Endothelial cell of umbilical vein (primary cell): ENCODE data around the gene KLRD1. TPM values are rescaled to one million over a fixed set of nuclear protein-coding genes. Genes with fewer than 3 reads are reported as not detected.
"Not testable (repeated sequence)": the region's sequence is repeated elsewhere in the genome, so short reads cannot be mapped to it uniquely, and the experiment has no call there.

Experiments used
- BruUV-seq: library from RNA; stranded (reverse); fragments of 400-500 nt; replicated peaks from 2 replicates; lab custom pipeline; 2021; lab: Mats Ljungman, UMichigan
- CTCF ChIA-PET: fragments of 300-600, 350-600 bp; sonication (Branson Sonifier 250); formaldehyde crosslinking; loops from one replicate; lab custom pipeline; 2021; ENCODE audit warnings: antibody characterized with exemption, inconsistent platforms; lab: Charles Lee
- POLR2A ChIA-PET: fragments of 300-600, 350-600 bp; sonication (Branson Sonifier 250); formaldehyde crosslinking; loops from one replicate; lab custom pipeline; 2021; ENCODE audit warnings: antibody characterized with exemption, inconsistent platforms; lab: Charles Lee
- DNase-seq: peaks from one replicate; pipeline ENCODE4 v3.0.0-alpha.2; 2011; ENCODE audit warnings: low read depth, low spot score
- FAIRE-seq: peaks from 2 replicates; lab custom pipeline; 2011; peaks lifted over from hg19 to GRCh38; lab: Jason Lieb, UNC
- H2AFZ ChIP-seq: 2 replicates; pipeline ENCODE4 v1.6.0; 2012; ENCODE audit warnings: low read depth, low read length, control low read depth, inconsistent platforms
- H3K27ac ChIP-seq: 2 replicates; pipeline ENCODE4 v1.5.1; 2011; ENCODE audit warnings: low read depth, mild to moderate bottlenecking, control low read depth, low read length, moderate library complexity; ENCODE audit not compliant: insufficient read depth
- H3K27me3 ChIP-seq, 2 experiments: 2 replicates each; pipeline versions ENCODE4 v1.6.0 to v1.6.1; 2011; ENCODE audit warnings: low read length in 2 of 2, mixed read lengths in 1 of 2; ENCODE audit not compliant: control insufficient read depth in 2 of 2, insufficient read depth in 2 of 2
- H3K36me3 ChIP-seq, 2 experiments: 2 replicates in 1 of 2; 3 replicates in 1 of 2; pipeline ENCODE4 v1.5.1; 2011; ENCODE audit warnings: low read length in 2 of 2, mild to moderate bottlenecking in 1 of 2, moderate library complexity in 1 of 2; ENCODE audit not compliant: control insufficient read depth in 2 of 2, insufficient read depth in 2 of 2; ENCODE audit errors: extremely low read depth in 1 of 2
- H3K4me1 ChIP-seq: 3 replicates; pipeline ENCODE4 v1.5.1; 2011; ENCODE audit warnings: mild to moderate bottlenecking, low read length; ENCODE audit not compliant: control insufficient read depth, insufficient read depth; ENCODE audit errors: extremely low read depth
- H3K4me2 ChIP-seq: 2 replicates; pipeline ENCODE4 v1.6.1; 2011; ENCODE audit warnings: low read length, control low read depth, mixed read lengths; ENCODE audit not compliant: insufficient read depth
- H3K4me3 ChIP-seq, 3 experiments: fragments of 200-600 bp in 1 of 3; sonication (generic), shearing (Covaris generic) in 1 of 3; replicated peaks in 1 of 3; 2 replicates each; pipeline ENCODE4 v1.5.1; 2011 to 2016; ENCODE audit warnings: control low read depth in 3 of 3, low read length in 3 of 3, mild to moderate bottlenecking in 2 of 3, inconsistent platforms in 1 of 3, low read depth in 1 of 3, moderate library complexity in 1 of 3; ENCODE audit not compliant: insufficient read depth in 1 of 3
- H3K79me2 ChIP-seq: 2 replicates; pipeline ENCODE4 v1.6.0; 2012; ENCODE audit warnings: low read length, inconsistent platforms; ENCODE audit not compliant: control insufficient read depth, insufficient read depth
- H3K9ac ChIP-seq: replicated peaks from 2 replicates; pipeline ENCODE3; 2011; ENCODE audit warnings: low read length, control low read depth; ENCODE audit not compliant: insufficient read depth; ENCODE audit errors: extremely low read depth
- H3K9me1 ChIP-seq: replicated peaks from 3 replicates; pipeline ENCODE4 v1.6.0; 2011; ENCODE audit warnings: mild to moderate bottlenecking, low read length; ENCODE audit not compliant: control insufficient read depth, insufficient read depth; ENCODE audit errors: extremely low read depth
- H3K9me3 ChIP-seq: replicated peaks from 2 replicates; pipeline ENCODE4 v1.5.1; 2012; ENCODE audit warnings: low read length, inconsistent platforms; ENCODE audit not compliant: control insufficient read depth, insufficient read depth
- H4K20me1 ChIP-seq: replicated peaks from 2 replicates; pipeline ENCODE3; 2011; ENCODE audit warnings: mild to moderate bottlenecking, low read length; ENCODE audit not compliant: control insufficient read depth, insufficient read depth; ENCODE audit errors: extremely low read depth
- FOS ChIP-seq: IDR thresholded peaks from 2 replicates; pipeline ENCODE4 v1.6.1; 2011; ENCODE audit warnings: mild to moderate bottlenecking, low read length, moderate library complexity, borderline replicate concordance; ENCODE audit not compliant: insufficient read depth
- MAX ChIP-seq: IDR thresholded peaks from 2 replicates; pipeline ENCODE4 v1.6.1; 2011; ENCODE audit not compliant: insufficient read depth, insufficient read length
- POLR2AphosphoS5 ChIP-seq: IDR thresholded peaks from 2 replicates; pipeline ENCODE4 v1.6.1; 2012; ENCODE audit warnings: low read depth, mild to moderate bottlenecking, control low read depth, low read length, moderate library complexity; ENCODE audit not compliant: insufficient read depth
- dilution Hi-C: fragments of 300-500 bp; cut with MboI; formaldehyde crosslinking; loops from one replicate; pipeline ENCODE4 v1.15.0; 2019; ENCODE audit warnings: low sequenced_read_pairs; ENCODE audit not compliant: extremely low pct_ligation_motif_present
- intact Hi-C: fragments of 100-400 bp; cut with micrococcal nuclease; formaldehyde crosslinking; loops from one replicate; pipeline ENCODE4 v1.10.0; 2022
- polyA plus RNA-seq, 4 experiments: library from polyadenylated mRNA; depleted of rRNA in 3 of 4; stranded (reverse) in 3 of 4; unstranded in 1 of 4; fragments of >200 nt; gene quantifications; 2 replicates each; pipeline versions ENCODE4 v1.2.1 to v1.2.3, GENCODE V29; 2011 to 2012; ENCODE audit warnings: missing spikeins in 1 of 4
- total RNA-seq: library from RNA; stranded (reverse); gene quantifications from 2 replicates; pipeline ENCODE4 v1.2.3, GENCODE V29; 2021

The KLRD1 gene
- total and polyA plus RNA-seq, 2 donors (not counting 3 experiments of a cell fraction or from before 2014, with no cell fraction given): 0.13 to 0.15 TPM

GRCh38 chr12:10339053-10339840, 31.6 kb downstream of the KLRD1 start:
- dilution Hi-C loops: no loop called here
- Histone ChIP-seq H3K9me3 (no peaks in the 10 kb centered on the region), H3K4me2 (peak overlapping the region; percentile 22), H2AFZ (no peak overlapping the region), H3K9ac (no peak overlapping the region), H3K4me3 (no peak overlapping the region), H3K9me1 (no peaks in the 10 kb centered on the region), H3K27me3 (no peaks in the 10 kb centered on the region), H3K27ac (no peak overlapping the region), H3K79me2 (no peaks in the 10 kb centered on the region), H3K36me3 (no peaks in the 10 kb centered on the region), H3K4me1 (peaks cover 17% of the 10 kb centered on the region), H4K20me1 (no peaks in the 10 kb centered on the region)
- TF ChIP-seq FOS: peak; percentile 59
- TF ChIP-seq POLR2AphosphoS5: peak; percentile 34
- no peak for TF ChIP-seq MAX
- no TSS peak for BruUV-seq
- intact Hi-C loops: loop anchor here (10.0 kb wide), 1 partner anchor 184 kb away; no protein-coding TSS in a partner anchor
- peak; percentile 48 for DNase-seq
- CTCF ChIA-PET: interaction anchor here (0.6 to 2.3 kb wide), 6 partner anchors 8 to 334 kb away, joined by 3 to 10 read pairs (median 3); no protein-coding TSS in a partner anchor
- peak; percentile 81 for FAIRE-seq
- POLR2A ChIA-PET: no interaction called here

DNA sequence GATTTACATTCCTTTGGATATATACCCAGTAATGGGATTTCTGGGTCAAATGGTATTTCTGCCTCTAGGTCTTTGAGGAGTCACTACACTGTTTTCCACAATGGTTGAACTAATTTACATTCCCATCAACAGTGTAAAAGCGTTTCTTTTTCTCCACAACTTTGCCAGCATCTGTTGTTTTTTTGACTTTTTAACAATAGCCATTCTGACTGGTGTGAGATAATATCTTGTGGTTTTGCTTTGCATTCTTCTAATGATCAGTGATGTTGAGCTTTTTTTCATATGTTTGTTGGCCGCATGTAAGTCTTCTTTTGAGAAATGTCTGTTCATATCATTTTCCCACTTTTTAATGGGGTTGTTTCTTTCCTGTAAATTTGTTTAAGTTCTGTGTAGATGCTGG, 33.3 kb downstream of the KLRD1 start:
- H3K4me1 ChIP-seq: peaks cover 17% of the 10 kb centered on the region
- DNase-seq (peak; percentile 47), FAIRE-seq (peak; percentile 40)
- H3K9me3 ChIP-seq, H4K20me1 ChIP-seq, H3K9me1 ChIP-seq, H3K27ac ChIP-seq, H2AFZ ChIP-seq, H3K27me3 ChIP-seq, H3K79me2 ChIP-seq, POLR2A ChIA-PET, H3K4me3 ChIP-seq, BruUV-seq, dilution Hi-C loops, H3K4me2 ChIP-seq, H3K9ac ChIP-seq, H3K36me3 ChIP-seq: not testable (repeated sequence)
- intact Hi-C loops: loop anchor here (1.0 kb wide), 1 partner anchor 22 kb away; no protein-coding TSS in a partner anchor
- CTCF ChIA-PET: interaction anchor here (2.3 kb wide), 1 partner anchor 10 kb away, joined by 10 read pairs; no protein-coding TSS in a partner anchor
